ENCODE measurements around the gene TTC36. TPM values are rescaled to one million over a fixed set of nuclear protein-coding genes. Genes with fewer than 3 reads are reported as not detected.

The TTC36 gene
- total and polyA plus RNA-seq, 4 experiments from 2014 or later = 0.39 to 1.2 (median 0.82) TPM

DNA sequence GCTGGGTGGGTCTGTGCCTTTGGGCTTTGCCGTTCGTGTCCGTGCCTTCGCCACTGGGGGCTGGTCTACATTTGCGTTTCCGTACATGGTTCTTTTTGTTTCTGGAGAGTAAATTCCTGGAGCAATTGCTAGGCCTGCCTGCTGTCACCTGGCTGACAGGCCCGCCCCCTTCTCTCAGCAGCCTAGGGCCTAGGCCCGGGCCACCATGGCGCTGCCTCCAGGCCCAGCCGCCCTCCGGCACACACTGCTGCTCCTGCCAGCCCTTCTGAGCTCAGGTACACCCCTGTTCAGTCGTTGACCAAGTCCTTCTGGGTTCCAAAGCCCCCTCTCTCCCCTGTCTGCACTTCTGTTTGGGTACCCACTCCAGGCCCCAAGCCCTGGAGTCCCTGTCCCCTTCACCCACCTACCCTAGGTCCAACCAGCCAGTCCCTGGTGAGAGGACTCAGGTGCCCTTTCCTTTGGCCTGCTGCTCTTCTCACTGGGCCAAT is 4.4 kb downstream of the TTC36 start:
- H3K9me3 ChIP-seq (ENCODE audit: control insufficient read depth in 1 of 2, low read length in 2 of 2) = no peaks in the 10 kb centered on the region
- peak overlapping the region; percentile 65 to 77 for H3K4me3 ChIP-seq (ENCODE audit: low read length in 2 of 2)
- Mint-ChIP-seq H3K27ac (peak overlapping the region; percentile 84 to 97 (median 92)), H3K27me3 (no peaks in the 10 kb centered on the region), H3K9me3 (peaks cover 0 to 2% (median 0%) of the 10 kb centered on the region in 8 donors), H3K36me3 (peaks cover 0 to 9% of the 10 kb centered on the region in 2 donors), H3K4me1 (peaks cover 19 to 44% (median 31%) of the 10 kb centered on the region in 4 donors), H3K4me3 (peak overlapping the region; percentile 91 to 98 (median 93))
- no peak for DNase-seq
- H3K27ac ChIP-seq (ENCODE audit: low read depth, low read length) = peak overlapping the region; percentile 65
- ChIA-PET CTCF (ENCODE audit: partially characterized antibody) (no interaction called here), POLR2A (ENCODE audit: partially characterized antibody) (no interaction called here)
- intact Hi-C loops (cut with micrococcal nuclease) = loop anchor here (5.0 kb wide), 1 partner anchor 36 kb away; the partner anchor contains the start of gene IFT46
- no peaks in the 10 kb centered on the region for H3K27me3 ChIP-seq (ENCODE audit: insufficient read depth, low read length)
- H3K36me3 ChIP-seq (ENCODE audit: insufficient read depth, low read length) = no peaks in the 10 kb centered on the region
- H3K4me1 ChIP-seq (ENCODE audit: insufficient read depth, low read length) = peaks cover 32% of the 10 kb centered on the region

DNA sequence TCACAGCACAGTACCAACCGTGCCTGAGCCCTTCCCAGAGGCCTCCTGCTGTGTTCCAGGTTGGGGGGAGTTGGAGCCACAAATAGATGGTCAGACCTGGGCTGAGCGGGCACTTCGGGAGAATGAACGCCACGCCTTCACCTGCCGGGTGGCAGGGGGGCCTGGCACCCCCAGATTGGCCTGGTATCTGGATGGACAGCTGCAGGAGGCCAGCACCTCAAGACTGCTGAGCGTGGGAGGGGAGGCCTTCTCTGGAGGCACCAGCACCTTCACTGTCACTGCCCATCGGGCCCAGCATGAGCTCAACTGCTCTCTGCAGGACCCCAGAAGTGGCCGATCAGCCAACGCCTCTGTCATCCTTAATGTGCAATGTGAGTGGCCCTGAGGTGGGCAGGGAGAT is 4.8 kb downstream of the TTC36 start:
- H3K27me3 ChIP-seq (ENCODE audit: insufficient read depth, low read length) = no peaks in the 10 kb centered on the region
- peaks cover 28% of the 10 kb centered on the region for H3K4me1 ChIP-seq (ENCODE audit: insufficient read depth, low read length)
- ChIA-PET CTCF (ENCODE audit: partially characterized antibody) (no interaction called here), POLR2A (ENCODE audit: partially characterized antibody) (no interaction called here)
- Mint-ChIP-seq H3K4me3 (peak overlapping the region; percentile 41 to 98 (median 92)), H3K36me3 (peaks cover 0 to 11% of the 10 kb centered on the region in 2 donors), H3K4me1 (peaks cover 17 to 40% (median 31%) of the 10 kb centered on the region in 4 donors), H3K27ac (peak overlapping the region in 5 of 7 donors; percentile 37 to 95 (median 84)), H3K27me3 (no peaks in the 10 kb centered on the region), H3K9me3 (no peaks in the 10 kb centered on the region)
- H3K36me3 ChIP-seq (ENCODE audit: insufficient read depth, low read length) = no peaks in the 10 kb centered on the region
- H3K27ac ChIP-seq (ENCODE audit: low read depth, low read length) = peak overlapping the region; percentile 65
- intact Hi-C loops (cut with micrococcal nuclease) = loop anchor here (5.0 kb wide), 1 partner anchor 35 kb away; the partner anchor contains the start of gene IFT46
- no peak for DNase-seq
- no peak overlapping the region for H3K4me3 ChIP-seq (ENCODE audit: low read length in 2 of 2)
- no peaks in the 10 kb centered on the region for H3K9me3 ChIP-seq (ENCODE audit: control insufficient read depth in 1 of 2, low read length in 2 of 2)

GRCh38 chr11:118532852-118533768 is 5.8 kb downstream of the TTC36 start:
- Mint-ChIP-seq H3K4me3 (peak overlapping the region in 2 of 8 donors; percentile 51 to 92), H3K27me3 (no peaks in the 10 kb centered on the region), H3K9me3 (no peaks in the 10 kb centered on the region), H3K36me3 (peaks cover 0 to 11% of the 10 kb centered on the region in 2 donors), H3K27ac (peak overlapping the region in 1 of 7 donors; percentile 84), H3K4me1 (peaks cover 15 to 32% (median 25%) of the 10 kb centered on the region in 4 donors)
- CTCF ChIA-PET (ENCODE audit: partially characterized antibody) = no interaction called here
- H3K27me3 ChIP-seq (ENCODE audit: insufficient read depth, low read length) = no peaks in the 10 kb centered on the region
- no peaks in the 10 kb centered on the region for H3K36me3 ChIP-seq (ENCODE audit: insufficient read depth, low read length)
- H3K4me3 ChIP-seq (ENCODE audit: low read length in 2 of 2) = no peak overlapping the region
- H3K9me3 ChIP-seq (ENCODE audit: control insufficient read depth in 1 of 2, low read length in 2 of 2) = no peaks in the 10 kb centered on the region
- POLR2A ChIA-PET (ENCODE audit: partially characterized antibody) = no interaction called here
- intact Hi-C loops (cut with micrococcal nuclease) = loop anchor here (5.0 kb wide), 1 partner anchor 34 kb away; the partner anchor contains the start of gene IFT46
- DNase-seq = no peak
- H3K27ac ChIP-seq (ENCODE audit: low read depth, low read length) = no peak overlapping the region
- H3K4me1 ChIP-seq (ENCODE audit: insufficient read depth, low read length) = peaks cover 23% of the 10 kb centered on the region

- POLR2A ChIA-PET (ENCODE audit: partially characterized antibody) = interaction anchor here (1.4 kb wide), 1 partner anchor 9 kb away, joined by 3 read pairs; no protein-coding TSS in a partner anchor
- peak overlapping the region in 1 of 7 donors; percentile 62 for H3K27ac Mint-ChIP-seq
- peaks cover 12 to 26% (median 20%) of the 10 kb centered on the region in 4 donors for H3K4me1 Mint-ChIP-seq
- peak overlapping the region in 2 of 8 donors; percentile 17 to 43 for H3K4me3 Mint-ChIP-seq
- Histone ChIP-seq H3K27ac (ENCODE audit: low read depth, low read length) (no peak overlapping the region), H3K9me3 (ENCODE audit: control insufficient read depth in 1 of 2, low read length in 2 of 2) (no peaks in the 10 kb centered on the region), H3K4me3 (ENCODE audit: low read length in 2 of 2) (no peak overlapping the region), H3K27me3 (ENCODE audit: insufficient read depth, low read length) (no peaks in the 10 kb centered on the region), H3K4me1 (ENCODE audit: insufficient read depth, low read length) (peaks cover 23% of the 10 kb centered on the region), H3K36me3 (ENCODE audit: insufficient read depth, low read length) (no peaks in the 10 kb centered on the region)
- DNase-seq = no peak
- intact Hi-C loops (cut with micrococcal nuclease) = loop anchor here (5.0 kb wide), 1 partner anchor 33 kb away; the partner anchor contains the start of gene IFT46
- no peaks in the 10 kb centered on the region for H3K9me3 Mint-ChIP-seq
- no peaks in the 10 kb centered on the region for H3K27me3 Mint-ChIP-seq
- CTCF ChIA-PET (ENCODE audit: partially characterized antibody) = no interaction called here
- H3K36me3 Mint-ChIP-seq = peaks cover 0 to 11% of the 10 kb centered on the region in 2 donors
Observed at GRCh38 chr11:118533769-118534729, 6.8 kb downstream of the TTC36 start.

DNA sequence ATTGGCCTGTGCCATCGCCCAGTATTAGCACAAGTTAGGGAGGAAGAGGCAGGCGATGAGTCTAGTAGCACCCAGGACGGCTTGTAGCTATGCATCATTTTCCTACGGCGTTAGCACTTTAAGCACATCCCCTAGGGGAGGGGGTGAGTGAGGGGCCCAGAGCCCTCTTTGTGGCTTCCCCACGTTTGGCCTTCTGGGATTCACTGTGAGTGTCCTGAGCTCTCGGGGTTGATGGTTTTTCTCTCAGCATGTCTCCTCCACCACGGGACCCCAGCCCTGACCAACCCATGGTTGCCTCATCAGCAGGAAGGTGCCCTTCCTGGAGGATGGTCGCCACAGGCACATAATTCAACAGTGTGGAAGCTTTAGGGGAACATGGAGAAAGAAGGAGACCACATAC is 8.0 kb downstream of the TTC36 start:
- ChIA-PET POLR2A (ENCODE audit: partially characterized antibody) (interaction anchor here (0.7 to 1.4 kb wide), 2 partner anchors 10 to 66 kb away, joined by 3 read pairs; no protein-coding TSS in a partner anchor), CTCF (ENCODE audit: partially characterized antibody) (no interaction called here)
- Mint-ChIP-seq H3K9me3 (no peaks in the 10 kb centered on the region), H3K27ac (peak overlapping the region in 1 of 7 donors; percentile 45), H3K36me3 (peaks cover 2 to 9% of the 10 kb centered on the region in 2 donors), H3K4me3 (no peak overlapping the region), H3K4me1 (peaks cover 3 to 16% (median 10%) of the 10 kb centered on the region in 4 donors), H3K27me3 (no peaks in the 10 kb centered on the region)
- no peak overlapping the region for H3K4me3 ChIP-seq (ENCODE audit: low read length in 2 of 2)
- no peaks in the 10 kb centered on the region for H3K27me3 ChIP-seq (ENCODE audit: insufficient read depth, low read length)
- DNase-seq = no peak
- H3K36me3 ChIP-seq (ENCODE audit: insufficient read depth, low read length) = no peaks in the 10 kb centered on the region
- no peak overlapping the region for H3K27ac ChIP-seq (ENCODE audit: low read depth, low read length)
- H3K9me3 ChIP-seq (ENCODE audit: control insufficient read depth in 1 of 2, low read length in 2 of 2) = no peaks in the 10 kb centered on the region
- peaks cover 11% of the 10 kb centered on the region for H3K4me1 ChIP-seq (ENCODE audit: insufficient read depth, low read length)
- intact Hi-C loops (cut with micrococcal nuclease) = no loop called here

DNA sequence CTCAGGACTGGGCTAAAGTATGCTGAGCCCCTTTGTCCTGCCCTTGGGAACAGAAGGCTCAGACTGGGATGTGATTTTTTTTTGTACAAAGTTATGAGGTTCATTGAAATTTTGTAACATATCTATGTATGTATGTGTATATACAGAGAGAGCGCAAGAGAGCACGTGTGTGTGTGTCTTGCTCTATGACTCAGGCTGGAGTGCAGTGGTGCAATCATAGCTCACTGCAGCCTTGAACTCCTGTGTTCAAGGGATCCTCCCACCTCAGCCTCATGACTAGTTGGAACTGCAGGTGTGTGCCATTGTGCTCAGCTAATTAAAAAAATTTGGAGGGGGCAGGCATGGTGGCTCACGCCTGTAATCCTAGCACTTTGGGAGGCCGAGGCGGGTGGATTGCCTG is 9.5 kb downstream of the TTC36 start:
- Histone ChIP-seq H3K4me3 (ENCODE audit: low read length in 2 of 2) (no peak overlapping the region), H3K36me3 (ENCODE audit: insufficient read depth, low read length) (no peaks in the 10 kb centered on the region), H3K4me1 (ENCODE audit: insufficient read depth, low read length) (peaks cover 4% of the 10 kb centered on the region), H3K9me3 (ENCODE audit: control insufficient read depth in 1 of 2, low read length in 2 of 2) (no peaks in the 10 kb centered on the region), H3K27me3 (ENCODE audit: insufficient read depth, low read length) (no peaks in the 10 kb centered on the region), H3K27ac (ENCODE audit: low read depth, low read length) (no peak overlapping the region)
- Mint-ChIP-seq H3K36me3 (peaks cover 9 to 10% of the 10 kb centered on the region in 2 donors), H3K4me3 (no peak overlapping the region), H3K4me1 (peaks cover 0 to 8% (median 5%) of the 10 kb centered on the region in 4 donors), H3K27me3 (no peaks in the 10 kb centered on the region), H3K9me3 (no peaks in the 10 kb centered on the region), H3K27ac (peak overlapping the region in 2 of 7 donors; percentile 60 to 65)
- DNase-seq = no peak
- intact Hi-C loops (cut with micrococcal nuclease) = no loop called here
- POLR2A ChIA-PET (ENCODE audit: partially characterized antibody) = no interaction called here
- CTCF ChIA-PET (ENCODE audit: partially characterized antibody) = no interaction called here
